ENCODE results near the gene SEC61B.

DNA sequence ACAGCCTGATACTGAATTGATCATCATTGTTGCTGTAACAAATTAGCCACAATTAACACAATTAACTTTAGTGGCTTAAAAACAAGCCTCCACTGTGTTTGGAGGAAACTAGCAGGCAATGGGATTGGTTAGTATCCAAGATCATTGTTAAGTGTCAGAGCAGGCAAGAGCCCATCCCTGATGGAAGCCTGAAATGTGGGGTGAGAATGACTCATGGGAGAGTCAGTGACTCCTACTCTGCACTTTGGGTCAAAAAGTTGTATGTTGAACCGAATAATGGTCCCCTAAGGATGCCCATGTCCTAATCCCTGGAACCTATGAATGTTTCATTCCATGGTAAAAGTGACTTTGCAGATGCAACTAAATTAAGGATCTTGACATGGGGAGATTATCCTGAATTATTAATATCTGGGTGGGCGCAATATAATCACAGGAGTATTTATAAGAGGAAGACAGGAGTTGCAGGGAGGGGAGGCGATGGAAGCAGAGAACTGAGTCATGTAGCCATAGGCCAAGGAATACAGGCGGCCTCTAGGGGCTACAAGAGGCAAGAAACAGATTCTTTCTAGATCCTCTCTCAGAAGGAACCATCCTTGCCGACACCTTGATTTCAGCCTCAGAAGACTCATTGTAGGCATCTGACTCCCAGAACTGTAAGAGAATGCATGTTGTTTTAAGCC is 29.2 kb upstream of the SEC61B start:
- TF ChIP-seq CTCF (IDR thresholded peaks at IDR 0.05) (no peak), POLR2A (IDR thresholded peaks at IDR 0.05) (no peak)

Measured in adrenal gland (tissue), 5 donors.